IMR-90 (cell line): ENCODE data around the gene CNOT6.

Experiments used
- BHLHE40 ChIP-seq: fragments of 150-350 bp; IDR thresholded peaks from 2 replicates; pipeline ENCODE4 v1.6.1; 2016; ENCODE audit warnings: mild to moderate bottlenecking, low read depth, low read length
- CEBPB ChIP-seq: IDR thresholded peaks from 2 replicates; pipeline ENCODE4 v1.6.1; 2012; ENCODE audit warnings: low read depth, low read length, improper control_type of control experiment
- FOS ChIP-seq: fragments of 150-350 bp; IDR thresholded peaks from 2 replicates; pipeline ENCODE4 v1.6.1; 2016; ENCODE audit warnings: low read depth, low read length
- MAFK ChIP-seq: IDR thresholded peaks from 2 replicates; pipeline ENCODE4 v1.6.1; 2012; ENCODE audit warnings: low read depth, low read length, improper control_type of control experiment
- MXI1 ChIP-seq: IDR thresholded peaks from 2 replicates; pipeline ENCODE4 v1.6.1; 2012; ENCODE audit warnings: low read depth, mild to moderate bottlenecking, low read length, moderate library complexity, borderline replicate concordance
- NFE2L2 ChIP-seq: fragments of 150-350 bp; IDR thresholded peaks from 2 replicates; pipeline ENCODE4 v1.6.1; 2016; ENCODE audit warnings: low read depth, mild to moderate bottlenecking, low read length
- POLR2A ChIP-seq: IDR thresholded peaks from 2 replicates; pipeline ENCODE4 v1.6.1; 2012; ENCODE audit warnings: mild to moderate bottlenecking, low read depth, low read length
- RAD21 ChIP-seq: IDR thresholded peaks from 2 replicates; pipeline ENCODE4 v1.6.1; 2012; ENCODE audit warnings: low read length, improper control_type of control experiment
- SMC3 ChIP-seq: fragments of 150-350 bp; IDR thresholded peaks from 2 replicates; pipeline ENCODE4 v1.6.1; 2016; ENCODE audit warnings: low read depth, mild to moderate bottlenecking, antibody characterized with exemption, low read length, moderate library complexity
- TF ChIP-seq, protein P1 (sequence below): conservative IDR thresholded peaks from 2 replicates; pipeline ENCODE4 v1.5.1; 2012; ENCODE audit warnings: mild to moderate bottlenecking, low read depth, low read length, improper control_type of control experiment
- TF ChIP-seq, protein P2 (sequence below): fragments of 150-350 bp; IDR thresholded peaks from 2 replicates; pipeline ENCODE4 v1.6.1; 2016; ENCODE audit warnings: low read depth, mild to moderate bottlenecking, low read length, moderate library complexity, borderline replicate concordance
- TF ChIP-seq, protein P3 (sequence below): fragments of 150-350 bp; IDR thresholded peaks from 2 replicates; pipeline ENCODE4 v1.6.1; 2017; ENCODE audit warnings: mild to moderate bottlenecking, antibody characterized with exemption, low read length, low read depth

DNA sequence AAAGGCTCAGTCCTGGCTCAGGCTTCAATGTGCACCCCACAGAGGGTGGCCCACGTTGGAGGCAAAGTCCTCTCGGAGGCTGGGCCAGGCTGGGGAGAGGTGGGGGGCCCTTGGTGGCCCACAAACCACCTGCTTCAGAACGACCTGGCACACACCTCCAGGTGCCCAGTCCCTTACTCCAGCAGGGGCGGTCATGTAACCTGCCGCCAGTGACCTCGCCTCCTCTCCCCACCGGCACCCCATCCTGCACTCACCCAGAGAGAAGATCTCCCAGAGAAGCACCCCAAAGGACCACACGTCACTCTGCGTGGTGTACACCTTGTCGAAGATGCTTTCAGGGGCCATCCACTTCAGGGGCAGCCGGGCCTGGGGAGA is 119.6 kb downstream of the CNOT6 start:
- TF ChIP-seq, protein P1, sequence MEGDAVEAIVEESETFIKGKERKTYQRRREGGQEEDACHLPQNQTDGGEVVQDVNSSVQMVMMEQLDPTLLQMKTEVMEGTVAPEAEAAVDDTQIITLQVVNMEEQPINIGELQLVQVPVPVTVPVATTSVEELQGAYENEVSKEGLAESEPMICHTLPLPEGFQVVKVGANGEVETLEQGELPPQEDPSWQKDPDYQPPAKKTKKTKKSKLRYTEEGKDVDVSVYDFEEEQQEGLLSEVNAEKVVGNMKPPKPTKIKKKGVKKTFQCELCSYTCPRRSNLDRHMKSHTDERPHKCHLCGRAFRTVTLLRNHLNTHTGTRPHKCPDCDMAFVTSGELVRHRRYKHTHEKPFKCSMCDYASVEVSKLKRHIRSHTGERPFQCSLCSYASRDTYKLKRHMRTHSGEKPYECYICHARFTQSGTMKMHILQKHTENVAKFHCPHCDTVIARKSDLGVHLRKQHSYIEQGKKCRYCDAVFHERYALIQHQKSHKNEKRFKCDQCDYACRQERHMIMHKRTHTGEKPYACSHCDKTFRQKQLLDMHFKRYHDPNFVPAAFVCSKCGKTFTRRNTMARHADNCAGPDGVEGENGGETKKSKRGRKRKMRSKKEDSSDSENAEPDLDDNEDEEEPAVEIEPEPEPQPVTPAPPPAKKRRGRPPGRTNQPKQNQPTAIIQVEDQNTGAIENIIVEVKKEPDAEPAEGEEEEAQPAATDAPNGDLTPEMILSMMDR, result no peak
- TF ChIP-seq RAD21 (no peak), NFE2L2 (no peak), CEBPB (no peak), POLR2A (no peak), MAFK (no peak), BHLHE40 (no peak), SMC3 (no peak), FOS (no peak), MXI1 (no peak)
- TF ChIP-seq, protein P2, sequence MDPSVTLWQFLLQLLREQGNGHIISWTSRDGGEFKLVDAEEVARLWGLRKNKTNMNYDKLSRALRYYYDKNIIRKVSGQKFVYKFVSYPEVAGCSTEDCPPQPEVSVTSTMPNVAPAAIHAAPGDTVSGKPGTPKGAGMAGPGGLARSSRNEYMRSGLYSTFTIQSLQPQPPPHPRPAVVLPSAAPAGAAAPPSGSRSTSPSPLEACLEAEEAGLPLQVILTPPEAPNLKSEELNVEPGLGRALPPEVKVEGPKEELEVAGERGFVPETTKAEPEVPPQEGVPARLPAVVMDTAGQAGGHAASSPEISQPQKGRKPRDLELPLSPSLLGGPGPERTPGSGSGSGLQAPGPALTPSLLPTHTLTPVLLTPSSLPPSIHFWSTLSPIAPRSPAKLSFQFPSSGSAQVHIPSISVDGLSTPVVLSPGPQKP, result no peak
- TF ChIP-seq, protein P3, sequence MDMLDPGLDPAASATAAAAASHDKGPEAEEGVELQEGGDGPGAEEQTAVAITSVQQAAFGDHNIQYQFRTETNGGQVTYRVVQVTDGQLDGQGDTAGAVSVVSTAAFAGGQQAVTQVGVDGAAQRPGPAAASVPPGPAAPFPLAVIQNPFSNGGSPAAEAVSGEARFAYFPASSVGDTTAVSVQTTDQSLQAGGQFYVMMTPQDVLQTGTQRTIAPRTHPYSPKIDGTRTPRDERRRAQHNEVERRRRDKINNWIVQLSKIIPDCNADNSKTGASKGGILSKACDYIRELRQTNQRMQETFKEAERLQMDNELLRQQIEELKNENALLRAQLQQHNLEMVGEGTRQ, result no peak
